HG02763 (cell line): ENCODE data around the gene ERC2.
A peak's percentile ranks its signal among the peaks of the same experiment; 100 is the strongest.

ENCODE experiments used
- ATAC-seq: cut with Tn5 transposase; IDR thresholded peaks from one replicate; pipeline ENCODE4 v1.9.1; 2021; ENCODE audit warnings: mild to moderate bottlenecking, moderate library complexity; ENCODE audit not compliant: unreplicated experiment

The ERC2 gene

DNA sequence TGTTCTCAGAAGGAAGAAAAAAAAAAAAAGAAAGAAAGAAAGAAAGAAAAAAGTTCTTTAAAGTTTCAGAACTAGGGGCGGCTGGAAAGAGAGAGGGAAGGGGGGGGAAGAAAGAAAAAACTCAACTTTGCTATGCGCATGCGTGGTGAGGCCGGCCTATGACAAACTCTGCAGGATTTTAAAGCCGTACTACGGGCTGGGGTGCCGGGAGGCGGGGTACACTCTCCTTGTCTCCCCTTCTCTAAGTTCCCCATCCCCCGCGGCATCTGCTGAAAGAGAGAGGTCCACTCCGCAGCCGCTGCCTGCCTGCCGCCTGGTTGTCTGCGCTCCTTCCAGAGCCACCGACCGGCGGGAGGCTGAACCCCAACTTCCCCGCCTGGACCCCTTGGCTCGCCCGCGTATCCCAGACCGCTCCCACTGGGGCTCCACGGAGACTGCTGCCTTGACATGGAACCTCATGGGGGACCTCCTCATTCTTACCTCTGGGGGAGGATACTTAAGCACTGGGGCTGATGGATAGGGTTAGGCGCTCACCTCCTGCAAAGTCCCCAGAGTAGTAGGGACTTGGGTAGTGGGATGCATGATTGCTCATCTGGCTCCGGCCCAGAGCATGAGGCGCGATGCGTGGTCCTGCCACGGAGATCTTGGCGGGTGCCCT, 979.7 kb downstream of the ERC2 start:
- no peak for ATAC-seq

DNA sequence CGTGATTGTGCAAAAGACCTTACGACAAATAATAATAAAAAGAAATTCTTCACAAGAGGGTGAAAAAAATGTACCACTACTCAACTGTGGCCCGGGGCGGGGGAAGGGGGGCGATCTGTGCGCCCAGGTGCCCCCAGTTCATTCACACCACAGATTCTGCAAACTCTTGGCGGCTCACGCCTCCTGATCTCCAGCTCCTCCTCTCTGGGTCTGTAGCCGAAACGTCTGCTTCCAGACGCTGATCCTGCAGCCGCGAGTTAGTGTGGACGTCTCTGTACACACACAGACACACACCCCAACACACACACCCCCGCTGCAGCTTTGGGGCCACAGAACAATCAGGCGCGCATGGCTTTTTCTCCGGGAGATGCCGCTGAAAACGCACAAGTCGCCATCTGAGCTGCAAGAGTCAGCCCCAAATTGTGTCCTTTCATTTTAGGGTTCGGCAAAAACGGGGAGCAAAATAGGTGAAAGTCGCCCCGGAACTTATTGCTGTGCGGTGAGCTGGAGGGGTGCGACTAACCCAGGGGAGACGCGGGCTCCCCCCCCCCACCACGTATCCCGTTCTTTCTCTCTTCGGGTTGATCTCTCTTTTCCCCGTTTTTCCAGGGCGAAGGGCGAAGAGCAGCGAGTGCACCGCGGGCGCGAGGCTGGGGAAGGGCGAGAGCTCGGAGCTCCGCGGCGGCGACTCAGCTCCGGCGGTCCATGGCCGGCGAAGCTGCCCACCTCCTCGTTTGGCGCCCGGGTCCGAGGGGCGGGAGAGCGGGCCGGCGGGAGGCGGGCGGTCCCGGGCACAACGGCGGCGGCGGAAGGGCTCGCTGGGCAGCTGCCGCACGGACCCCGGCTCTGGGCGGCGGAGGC, 980.7 kb downstream of the ERC2 start:
- ATAC-seq: no peak

- no peak for ATAC-seq
Observed at GRCh38 chr3:55486857-55487380, 981.3 kb downstream of the ERC2 start, which contains the start of gene WNT5A. Gene WNT5A, minus strand, starts transcription at chr3:55487306. Its CDS starts 321 bp downstream, at chr3:55486985.

DNA sequence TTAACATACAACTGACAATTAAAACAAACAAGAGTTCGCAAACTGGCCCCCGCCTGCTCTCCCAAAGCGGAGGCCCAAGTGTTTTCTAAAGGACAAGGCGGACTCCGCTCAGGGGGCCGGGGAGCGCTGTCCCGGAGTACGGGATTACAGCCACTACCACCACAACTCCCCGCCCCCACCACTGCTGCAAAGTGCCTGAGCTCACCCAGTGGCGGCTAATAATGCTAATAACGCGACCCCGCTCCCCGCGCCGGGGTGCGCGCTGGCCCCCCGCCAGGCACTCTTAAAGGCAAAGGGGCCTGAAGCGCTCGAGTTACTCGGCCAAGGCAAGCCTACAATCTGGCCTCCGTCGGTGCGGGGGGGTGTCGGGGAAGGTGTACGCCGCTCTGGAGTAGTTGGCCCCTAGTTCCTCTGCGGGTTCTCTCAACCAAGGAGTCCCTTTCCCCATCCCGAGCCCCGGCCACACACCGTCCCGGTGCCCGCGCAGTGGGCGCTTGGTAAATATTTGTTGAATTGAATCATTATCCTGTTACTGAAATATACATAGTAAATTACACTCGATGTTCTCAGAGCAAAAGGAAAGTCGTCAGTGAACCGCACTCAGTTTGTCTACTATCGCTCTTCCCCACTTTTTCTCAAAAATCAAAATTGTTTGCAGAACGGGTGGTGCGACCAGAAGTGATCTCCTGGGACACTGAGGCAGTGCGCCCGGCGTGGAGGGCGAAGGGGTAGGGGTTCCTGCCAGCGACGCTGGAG, 982.0 kb downstream of the ERC2 start:
- no peak for ATAC-seq

GRCh38 chr3:55484801-55485791, 983.2 kb downstream of the ERC2 start:
- ATAC-seq: peak; percentile 57

DNA sequence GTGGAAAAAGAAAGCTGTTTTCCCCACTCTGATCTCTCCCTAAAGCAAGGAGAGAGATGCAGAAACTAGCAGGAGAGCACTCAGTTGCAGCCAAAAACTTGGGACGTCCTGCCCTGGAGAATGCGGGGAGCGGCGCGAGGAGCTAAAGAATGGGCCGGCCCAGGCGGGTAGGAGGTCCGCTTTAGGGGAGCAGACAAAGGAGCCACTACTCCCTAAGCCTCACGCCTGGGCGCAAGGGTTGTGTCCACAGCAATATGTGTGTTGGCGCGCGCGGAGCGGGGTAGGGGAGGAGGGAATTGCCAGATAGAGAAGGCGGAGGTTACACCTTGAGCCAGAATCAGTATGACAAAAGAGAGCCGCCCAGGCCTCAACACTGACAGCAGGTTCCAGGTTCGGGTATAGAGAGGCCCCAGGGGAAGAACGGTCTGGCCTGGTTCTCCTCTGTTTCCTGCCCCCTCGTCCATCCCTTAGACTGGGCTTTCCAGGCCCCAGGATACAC, 984.0 kb downstream of the ERC2 start:
- no peak for ATAC-seq

- ATAC-seq: no peak
Observed at GRCh38 chr3:55483196-55484095, 984.8 kb downstream of the ERC2 start.

DNA sequence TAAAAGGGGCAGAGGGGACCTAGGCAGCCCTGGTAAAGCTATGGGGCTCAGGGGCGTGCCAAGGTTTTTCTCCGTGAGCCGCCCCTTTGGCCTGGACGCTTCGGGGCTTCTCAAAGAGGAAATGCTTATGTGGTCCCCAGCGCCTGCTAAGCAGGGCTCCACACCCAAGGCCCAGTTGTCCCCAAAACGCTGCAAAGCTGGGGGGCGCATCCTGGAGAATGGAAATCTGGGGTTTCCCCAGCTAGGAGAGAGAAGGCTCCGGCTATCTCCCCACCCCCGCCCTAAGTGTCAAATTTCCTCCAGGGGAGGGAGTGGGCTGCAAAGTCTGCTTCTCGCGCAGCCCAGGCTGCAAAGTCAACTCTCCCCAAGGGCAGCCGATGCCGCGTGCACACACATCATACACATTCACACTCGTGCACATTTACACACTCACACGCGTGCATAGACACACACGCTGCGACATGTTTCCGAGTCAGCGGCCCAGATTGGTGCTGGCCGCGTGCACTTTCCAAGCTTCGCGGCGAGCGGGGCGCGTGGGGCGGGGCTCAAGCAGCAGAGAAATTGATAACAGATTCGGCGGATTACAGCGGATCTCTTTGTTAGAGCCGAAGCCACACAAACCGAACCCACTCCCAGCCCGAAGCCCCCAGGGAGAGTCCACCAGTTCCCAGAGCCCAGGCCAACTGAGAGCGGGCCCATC, 985.6 kb downstream of the ERC2 start:
- ATAC-seq: no peak

GRCh38 chr3:55481744-55482495, 986.3 kb downstream of the ERC2 start:
- ATAC-seq: no peak

DNA sequence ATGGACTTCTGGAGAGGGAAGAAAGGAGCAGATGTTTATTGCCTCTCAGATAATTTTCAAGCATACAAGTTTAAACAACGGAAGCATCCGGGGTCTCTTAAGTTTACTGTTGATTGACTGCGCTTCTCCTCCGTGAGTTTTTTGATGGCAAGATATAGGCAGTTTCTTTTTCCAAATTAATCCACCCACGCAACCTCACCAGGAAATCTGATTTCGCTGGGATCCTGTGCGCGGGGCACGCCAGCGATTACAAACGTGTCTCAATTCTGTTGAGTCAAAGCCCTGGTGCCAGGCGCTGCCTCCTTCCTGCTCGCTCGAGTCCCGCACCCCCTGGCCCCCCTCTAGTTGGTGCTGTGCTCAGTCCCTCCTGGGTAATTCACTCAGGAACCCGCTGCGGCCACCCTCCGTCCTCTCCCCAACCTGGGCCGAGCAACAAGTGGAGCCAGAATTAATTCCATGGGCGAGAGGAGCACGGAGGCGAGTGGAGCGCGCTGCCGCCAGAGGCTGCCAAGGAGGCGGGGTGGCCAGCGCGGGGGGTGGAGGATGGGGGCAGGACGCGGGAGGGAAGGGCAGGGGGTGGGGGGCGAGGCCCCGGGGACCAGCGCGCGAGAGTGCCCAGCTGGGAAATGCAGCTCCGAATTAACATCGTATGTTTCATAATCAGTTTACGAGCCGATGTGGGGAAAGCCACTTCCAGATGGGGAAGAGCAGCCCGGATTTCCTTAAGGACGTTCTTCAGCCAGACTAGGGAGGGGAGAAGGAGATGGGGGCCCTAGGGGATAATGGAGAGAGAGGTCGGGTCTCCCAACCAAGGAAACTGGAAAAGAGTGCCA, 987.1 kb downstream of the ERC2 start:
- ATAC-seq: no peak

DNA sequence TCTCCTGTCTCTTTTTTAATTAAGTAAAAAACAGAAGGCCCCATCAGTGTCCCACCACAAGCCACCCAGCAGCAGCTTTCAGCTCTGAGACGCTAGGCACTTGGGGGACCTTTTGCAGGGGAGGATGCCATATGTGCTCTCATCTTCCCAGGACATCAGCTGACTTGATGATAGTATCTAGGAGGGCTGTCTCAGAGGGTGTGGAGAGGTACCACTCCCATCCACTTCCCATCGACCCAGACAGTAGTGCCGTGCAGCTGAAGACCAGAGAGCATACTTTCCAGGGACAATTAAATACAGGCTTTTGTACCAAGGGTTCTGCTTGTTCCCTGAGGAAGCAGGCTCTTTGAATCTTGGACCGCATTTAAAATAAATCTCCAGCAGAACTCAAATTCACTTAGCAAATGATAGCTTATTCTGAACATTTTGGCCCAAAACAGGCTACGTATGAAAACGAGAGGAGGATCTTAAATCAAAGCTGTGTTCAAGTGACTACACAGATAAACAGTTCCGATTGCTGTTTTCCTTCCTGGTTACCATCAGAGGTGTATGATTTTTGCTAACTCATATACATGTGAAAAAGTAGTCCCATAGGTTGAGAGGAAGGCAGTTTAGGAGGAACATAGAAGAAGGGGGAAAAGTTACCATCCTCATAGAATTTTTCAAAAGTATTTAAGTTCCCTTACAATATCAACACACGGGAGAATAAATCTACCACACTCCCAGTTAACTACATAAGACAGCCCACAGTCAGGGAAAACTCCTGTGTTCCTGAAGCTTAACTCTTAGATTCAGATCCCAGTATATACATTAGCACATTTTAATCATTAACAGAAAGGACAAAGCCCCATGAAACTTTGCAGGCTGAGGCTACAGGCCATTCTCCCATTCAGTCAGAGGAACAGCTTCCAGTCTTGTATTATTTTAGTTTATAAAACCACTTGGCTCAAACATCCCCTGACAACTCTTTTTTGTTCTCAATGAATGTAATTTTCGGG, 990.7 kb downstream of the ERC2 start:
- no peak for ATAC-seq

DNA sequence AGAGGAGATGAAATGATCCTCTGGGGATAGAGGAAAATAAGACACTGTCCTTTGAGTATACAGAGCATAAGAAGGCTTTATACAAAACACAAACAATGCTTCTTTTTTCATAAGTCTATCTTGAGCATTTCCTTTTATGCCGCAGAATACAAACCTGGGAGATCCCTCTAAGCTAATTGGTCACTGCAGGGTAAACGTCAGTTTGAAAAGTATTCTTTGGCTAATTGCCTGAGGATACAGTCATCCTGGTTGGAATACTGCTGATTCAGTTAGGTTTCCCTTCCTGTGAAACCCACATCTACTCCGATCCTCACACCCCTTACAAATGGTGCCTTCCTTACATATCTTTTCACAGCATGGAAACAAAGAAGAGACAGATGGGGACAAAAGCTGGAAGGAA, 991.8 kb downstream of the ERC2 start:
- ATAC-seq: no peak

GRCh38 chr3:55474213-55474632, 994.0 kb downstream of the ERC2 start:
- ATAC-seq: no peak

GRCh38 chr3:55473788-55474187, 994.5 kb downstream of the ERC2 start:
- no peak for ATAC-seq

DNA sequence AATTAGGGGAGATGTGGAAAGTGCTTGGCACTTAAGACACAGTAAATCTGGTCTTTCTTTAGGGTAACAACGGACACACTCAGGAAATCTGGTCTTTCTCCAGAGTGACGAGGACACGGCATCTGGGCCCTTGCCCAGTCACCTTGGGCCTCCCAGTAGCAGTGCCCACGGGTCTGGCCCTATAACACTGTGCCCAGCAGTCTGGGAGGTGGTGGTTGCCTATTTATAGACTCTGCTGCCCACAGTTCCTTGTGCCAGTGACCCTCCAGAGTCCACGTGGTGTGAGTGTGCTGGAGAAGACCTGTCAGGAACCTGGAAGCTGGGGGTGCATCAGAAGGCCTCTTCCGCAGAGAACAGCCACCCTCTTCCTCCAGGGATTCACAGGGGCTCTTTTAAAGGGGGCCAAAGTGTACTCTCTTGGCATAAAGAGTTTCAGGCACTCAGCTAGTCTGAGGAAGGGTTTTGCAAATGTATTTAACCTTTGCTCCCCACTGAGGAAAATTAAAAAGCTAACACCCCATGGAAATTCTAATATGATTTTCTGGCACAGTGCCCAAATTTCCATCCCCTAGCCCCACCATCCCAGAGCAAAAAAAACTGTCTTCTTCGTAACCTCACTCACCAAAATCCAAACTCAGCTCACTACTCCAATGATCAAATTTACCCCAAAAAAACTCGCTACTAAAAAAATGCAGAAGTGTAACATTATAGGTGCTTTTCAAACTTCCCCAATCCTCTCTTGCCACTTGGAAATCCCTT, 996.6 kb downstream of the ERC2 start:
- no peak for ATAC-seq
